HEK293 (cell line): Measurements from ENCODE around the gene CFHR3.

ENCODE experiments used
- CTCF ChIA-PET: fragments of 350-600 bp; formaldehyde crosslinking; extraction: SDS; loops from one replicate; lab custom pipeline; 2021; ENCODE audit warnings: antibody characterized with exemption; lab: Yijun Ruan, JAX
- POLR2A ChIA-PET: fragments of 300-600 bp; formaldehyde crosslinking; extraction: SDS; loops from one replicate; lab custom pipeline; 2020; ENCODE audit warnings: antibody characterized with exemption, inconsistent platforms; lab: Yijun Ruan, JAX
- H3K27ac ChIP-seq: fragments of 200-500 bp; sonication (Bioruptor generic); 2 replicates; pipeline ENCODE4 v1.5.1; 2014; ENCODE audit warnings: low read depth, low read length, control low read depth, inconsistent platforms; ENCODE audit errors: extremely low read depth
- H3K36me3 ChIP-seq, 2 experiments: fragments of 200-500 bp in 1 of 2; sonication (Bioruptor generic) in 1 of 2; 1 replicate in 1 of 2; 2 replicates in 1 of 2; pipeline ENCODE4 v1.5.1; 2014 to 2017; ENCODE audit warnings: inconsistent platforms in 2 of 2, low read length in 2 of 2; ENCODE audit not compliant: control insufficient read depth in 2 of 2, insufficient read depth in 1 of 2
- H3K4me1 ChIP-seq: fragments of 200-500 bp; sonication (Bioruptor generic); 2 replicates; pipeline ENCODE4 v1.5.1; 2014; ENCODE audit warnings: mild to moderate bottlenecking, low read length, inconsistent platforms; ENCODE audit not compliant: control insufficient read depth, insufficient read depth
- H3K4me3 ChIP-seq: 2 replicates; pipeline ENCODE4 v1.5.1; 2011; ENCODE audit warnings: low read depth, mild to moderate bottlenecking, control low read depth, low read length, moderate library complexity
- H3K9me3 ChIP-seq: fragments of 200-500 bp; sonication (Bioruptor generic); 2 replicates; pipeline ENCODE4 v1.5.1; 2014; ENCODE audit warnings: low read depth, low read length, inconsistent platforms; ENCODE audit not compliant: control insufficient read depth, insufficient read depth
- FEZF1 ChIP-seq: fragments of 450-650 bp; formaldehyde crosslinking; IDR thresholded peaks from 2 replicates; pipeline ENCODE4 v1.5.1; 2016; ENCODE audit warnings: missing biosample characterization, missing genetic modification characterization
- IKZF3 ChIP-seq: fragments of 450-650 bp; IDR thresholded peaks from 2 replicates; pipeline ENCODE4 v1.5.0; 2018; ENCODE audit warnings: missing biosample characterization, mild to moderate bottlenecking, missing genetic modification characterization, moderate library complexity
- RBAK ChIP-seq: fragments of 450-650 bp; formaldehyde crosslinking; IDR thresholded peaks from 2 replicates; pipeline ENCODE4 v1.5.1; 2016; ENCODE audit warnings: missing biosample characterization, missing genetic modification characterization
- ZBTB17 ChIP-seq: fragments of 450-650 bp; formaldehyde crosslinking; IDR thresholded peaks from 2 replicates; pipeline ENCODE4 v1.5.1; 2016; ENCODE audit warnings: missing biosample characterization, missing genetic modification characterization
- ZEB2 ChIP-seq: fragments of 450-650 bp; formaldehyde crosslinking; IDR thresholded peaks from 2 replicates; pipeline ENCODE4 v1.5.1; 2016; ENCODE audit warnings: missing biosample characterization, missing genetic modification characterization
- ZNF114 ChIP-seq: fragments of 450-650 bp; formaldehyde crosslinking; IDR thresholded peaks from 2 replicates; pipeline ENCODE4 v1.5.0; 2017; ENCODE audit warnings: missing biosample characterization, missing genetic modification characterization
- ZNF394 ChIP-seq: fragments of 450-650 bp; formaldehyde crosslinking; IDR thresholded peaks from 2 replicates; pipeline ENCODE4 v1.5.1; 2016; ENCODE audit warnings: missing biosample characterization, missing genetic modification characterization, mild to moderate bottlenecking, moderate library complexity, borderline replicate concordance
- ZNF501 ChIP-seq: fragments of 450-650 bp; formaldehyde crosslinking; IDR thresholded peaks from 2 replicates; pipeline ENCODE4 v1.5.1; 2016; ENCODE audit warnings: missing biosample characterization, missing genetic modification characterization
- ZNF571 ChIP-seq: fragments of 450-650 bp; formaldehyde crosslinking; IDR thresholded peaks from 2 replicates; pipeline ENCODE4 v1.5.0; 2017; ENCODE audit warnings: missing biosample characterization, missing genetic modification characterization
- ZNF626 ChIP-seq: fragments of 450-650 bp; sonication (Bioruptor Pico); formaldehyde crosslinking; IDR thresholded peaks from 2 replicates; pipeline ENCODE4 v1.5.1; 2018; ENCODE audit warnings: missing biosample characterization, missing genetic modification characterization, inconsistent platforms
- ZNF677 ChIP-seq: fragments of 450-650 bp; IDR thresholded peaks from 2 replicates; pipeline ENCODE4 v1.5.0; 2018; ENCODE audit warnings: missing biosample characterization, mild to moderate bottlenecking, missing genetic modification characterization, moderate library complexity
- ZNF701 ChIP-seq: fragments of 450-650 bp; formaldehyde crosslinking; IDR thresholded peaks from 2 replicates; pipeline ENCODE4 v1.5.1; 2016; ENCODE audit warnings: missing biosample characterization, missing genetic modification characterization
- ZNF747 ChIP-seq: fragments of 450-650 bp; formaldehyde crosslinking; IDR thresholded peaks from 2 replicates; pipeline ENCODE4 v1.5.1; 2016; ENCODE audit warnings: missing biosample characterization, missing genetic modification characterization
- TF ChIP-seq, protein P1 (sequence below): fragments of 450-650 bp; formaldehyde crosslinking; IDR thresholded peaks from 2 replicates; pipeline ENCODE4 v1.5.1; 2016; ENCODE audit warnings: missing biosample characterization, missing genetic modification characterization, borderline replicate concordance
- TF ChIP-seq, protein P2 (sequence below): fragments of 450-650 bp; formaldehyde crosslinking; IDR thresholded peaks from 2 replicates; pipeline ENCODE4 v1.5.1; 2016; ENCODE audit warnings: missing biosample characterization, missing genetic modification characterization, borderline replicate concordance
- TF ChIP-seq, protein P3 (sequence below): fragments of 450-650 bp; formaldehyde crosslinking; conservative IDR thresholded peaks from 2 replicates; pipeline ENCODE4 v1.5.1; 2016; ENCODE audit warnings: low read depth, missing biosample characterization, missing genetic modification characterization

Gene CFHR3

DNA sequence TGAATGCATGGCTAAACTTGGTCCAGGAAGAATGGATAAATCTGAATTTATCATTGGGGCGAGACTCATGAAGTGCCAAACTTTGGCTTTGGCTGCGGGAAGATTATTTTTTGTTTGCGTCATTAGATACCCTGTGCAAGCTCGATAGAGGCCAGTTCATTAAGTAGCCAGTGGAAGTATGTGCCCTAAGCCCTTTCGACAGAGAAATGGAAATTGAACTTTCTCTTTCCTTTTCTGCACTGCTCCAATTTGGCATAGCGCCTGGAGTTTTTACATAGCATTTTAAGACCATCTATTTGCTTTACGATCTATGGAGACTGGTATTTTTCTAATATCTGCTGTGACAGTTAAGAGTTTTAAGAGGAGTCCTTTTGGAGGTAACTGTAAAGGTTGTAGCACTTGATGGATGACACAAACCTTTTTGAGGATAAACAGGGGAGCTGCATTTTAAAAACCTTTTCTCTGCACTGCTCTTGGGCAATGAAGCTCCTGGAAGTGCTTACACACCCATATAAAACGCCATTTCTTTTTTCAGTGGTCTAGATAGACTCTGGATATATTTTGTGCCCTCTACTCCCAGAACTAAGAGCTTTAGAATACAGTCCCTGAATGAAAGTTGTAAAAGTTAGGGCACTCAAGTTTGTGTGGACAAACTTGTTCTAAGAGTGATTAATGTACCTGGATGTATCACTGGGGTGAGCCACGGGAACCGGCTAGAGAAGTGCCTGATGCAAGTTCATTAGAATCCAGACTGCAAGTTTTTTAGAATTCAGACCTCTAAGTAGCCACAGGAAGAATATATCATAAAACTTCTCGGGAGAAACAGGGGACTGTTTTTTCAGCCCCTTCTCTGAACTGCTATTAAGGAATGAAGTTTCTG, 41.3 kb upstream of the CFHR3 start:
- TF ChIP-seq ZNF701 (no peak), RBAK (tag by site-specific recombination) (no peak), ZNF114 (tag by site-specific recombination) (no peak), ZEB2 (no peak), IKZF3 (tag by site-specific recombination) (no peak), ZNF501 (tag by site-specific recombination) (no peak), ZNF571 (tag by site-specific recombination) (no peak), FEZF1 (tag by site-specific recombination) (no peak), ZNF394 (tag by site-specific recombination) (no peak), ZNF747 (tag by site-specific recombination) (no peak), ZNF626 (tag by site-specific recombination) (no peak), ZBTB17 (no peak), ZNF677 (tag by site-specific recombination) (no peak)
- TF ChIP-seq, protein P1, sequence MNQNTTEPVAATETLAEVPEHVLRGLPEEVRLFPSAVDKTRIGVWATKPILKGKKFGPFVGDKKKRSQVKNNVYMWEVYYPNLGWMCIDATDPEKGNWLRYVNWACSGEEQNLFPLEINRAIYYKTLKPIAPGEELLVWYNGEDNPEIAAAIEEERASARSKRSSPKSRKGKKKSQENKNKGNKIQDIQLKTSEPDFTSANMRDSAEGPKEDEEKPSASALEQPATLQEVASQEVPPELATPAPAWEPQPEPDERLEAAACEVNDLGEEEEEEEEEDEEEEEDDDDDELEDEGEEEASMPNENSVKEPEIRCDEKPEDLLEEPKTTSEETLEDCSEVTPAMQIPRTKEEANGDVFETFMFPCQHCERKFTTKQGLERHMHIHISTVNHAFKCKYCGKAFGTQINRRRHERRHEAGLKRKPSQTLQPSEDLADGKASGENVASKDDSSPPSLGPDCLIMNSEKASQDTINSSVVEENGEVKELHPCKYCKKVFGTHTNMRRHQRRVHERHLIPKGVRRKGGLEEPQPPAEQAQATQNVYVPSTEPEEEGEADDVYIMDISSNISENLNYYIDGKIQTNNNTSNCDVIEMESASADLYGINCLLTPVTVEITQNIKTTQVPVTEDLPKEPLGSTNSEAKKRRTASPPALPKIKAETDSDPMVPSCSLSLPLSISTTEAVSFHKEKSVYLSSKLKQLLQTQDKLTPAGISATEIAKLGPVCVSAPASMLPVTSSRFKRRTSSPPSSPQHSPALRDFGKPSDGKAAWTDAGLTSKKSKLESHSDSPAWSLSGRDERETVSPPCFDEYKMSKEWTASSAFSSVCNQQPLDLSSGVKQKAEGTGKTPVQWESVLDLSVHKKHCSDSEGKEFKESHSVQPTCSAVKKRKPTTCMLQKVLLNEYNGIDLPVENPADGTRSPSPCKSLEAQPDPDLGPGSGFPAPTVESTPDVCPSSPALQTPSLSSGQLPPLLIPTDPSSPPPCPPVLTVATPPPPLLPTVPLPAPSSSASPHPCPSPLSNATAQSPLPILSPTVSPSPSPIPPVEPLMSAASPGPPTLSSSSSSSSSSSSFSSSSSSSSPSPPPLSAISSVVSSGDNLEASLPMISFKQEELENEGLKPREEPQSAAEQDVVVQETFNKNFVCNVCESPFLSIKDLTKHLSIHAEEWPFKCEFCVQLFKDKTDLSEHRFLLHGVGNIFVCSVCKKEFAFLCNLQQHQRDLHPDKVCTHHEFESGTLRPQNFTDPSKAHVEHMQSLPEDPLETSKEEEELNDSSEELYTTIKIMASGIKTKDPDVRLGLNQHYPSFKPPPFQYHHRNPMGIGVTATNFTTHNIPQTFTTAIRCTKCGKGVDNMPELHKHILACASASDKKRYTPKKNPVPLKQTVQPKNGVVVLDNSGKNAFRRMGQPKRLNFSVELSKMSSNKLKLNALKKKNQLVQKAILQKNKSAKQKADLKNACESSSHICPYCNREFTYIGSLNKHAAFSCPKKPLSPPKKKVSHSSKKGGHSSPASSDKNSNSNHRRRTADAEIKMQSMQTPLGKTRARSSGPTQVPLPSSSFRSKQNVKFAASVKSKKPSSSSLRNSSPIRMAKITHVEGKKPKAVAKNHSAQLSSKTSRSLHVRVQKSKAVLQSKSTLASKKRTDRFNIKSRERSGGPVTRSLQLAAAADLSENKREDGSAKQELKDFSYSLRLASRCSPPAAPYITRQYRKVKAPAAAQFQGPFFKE (tag by site-specific recombination) = no peak
- TF ChIP-seq, protein P2, sequence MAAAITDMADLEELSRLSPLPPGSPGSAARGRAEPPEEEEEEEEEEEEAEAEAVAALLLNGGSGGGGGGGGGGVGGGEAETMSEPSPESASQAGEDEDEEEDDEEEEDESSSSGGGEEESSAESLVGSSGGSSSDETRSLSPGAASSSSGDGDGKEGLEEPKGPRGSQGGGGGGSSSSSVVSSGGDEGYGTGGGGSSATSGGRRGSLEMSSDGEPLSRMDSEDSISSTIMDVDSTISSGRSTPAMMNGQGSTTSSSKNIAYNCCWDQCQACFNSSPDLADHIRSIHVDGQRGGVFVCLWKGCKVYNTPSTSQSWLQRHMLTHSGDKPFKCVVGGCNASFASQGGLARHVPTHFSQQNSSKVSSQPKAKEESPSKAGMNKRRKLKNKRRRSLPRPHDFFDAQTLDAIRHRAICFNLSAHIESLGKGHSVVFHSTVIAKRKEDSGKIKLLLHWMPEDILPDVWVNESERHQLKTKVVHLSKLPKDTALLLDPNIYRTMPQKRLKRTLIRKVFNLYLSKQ (tag by site-specific recombination) = no peak
- TF ChIP-seq, protein P3, sequence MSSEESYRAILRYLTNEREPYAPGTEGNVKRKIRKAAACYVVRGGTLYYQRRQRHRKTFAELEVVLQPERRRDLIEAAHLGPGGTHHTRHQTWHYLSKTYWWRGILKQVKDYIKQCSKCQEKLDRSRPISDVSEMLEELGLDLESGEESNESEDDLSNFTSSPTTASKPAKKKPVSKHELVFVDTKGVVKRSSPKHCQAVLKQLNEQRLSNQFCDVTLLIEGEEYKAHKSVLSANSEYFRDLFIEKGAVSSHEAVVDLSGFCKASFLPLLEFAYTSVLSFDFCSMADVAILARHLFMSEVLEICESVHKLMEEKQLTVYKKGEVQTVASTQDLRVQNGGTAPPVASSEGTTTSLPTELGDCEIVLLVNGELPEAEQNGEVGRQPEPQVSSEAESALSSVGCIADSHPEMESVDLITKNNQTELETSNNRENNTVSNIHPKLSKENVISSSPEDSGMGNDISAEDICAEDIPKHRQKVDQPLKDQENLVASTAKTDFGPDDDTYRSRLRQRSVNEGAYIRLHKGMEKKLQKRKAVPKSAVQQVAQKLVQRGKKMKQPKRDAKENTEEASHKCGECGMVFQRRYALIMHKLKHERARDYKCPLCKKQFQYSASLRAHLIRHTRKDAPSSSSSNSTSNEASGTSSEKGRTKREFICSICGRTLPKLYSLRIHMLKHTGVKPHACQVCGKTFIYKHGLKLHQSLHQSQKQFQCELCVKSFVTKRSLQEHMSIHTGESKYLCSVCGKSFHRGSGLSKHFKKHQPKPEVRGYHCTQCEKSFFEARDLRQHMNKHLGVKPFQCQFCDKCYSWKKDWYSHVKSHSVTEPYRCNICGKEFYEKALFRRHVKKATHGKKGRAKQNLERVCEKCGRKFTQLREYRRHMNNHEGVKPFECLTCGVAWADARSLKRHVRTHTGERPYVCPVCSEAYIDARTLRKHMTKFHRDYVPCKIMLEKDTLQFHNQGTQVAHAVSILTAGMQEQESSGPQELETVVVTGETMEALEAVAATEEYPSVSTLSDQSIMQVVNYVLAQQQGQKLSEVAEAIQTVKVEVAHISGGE (tag by site-specific recombination) = no peak
- H3K4me3 ChIP-seq = no peak overlapping the region
- POLR2A ChIA-PET = no interaction called here
- CTCF ChIA-PET = interaction anchor here (0.7 to 1.1 kb wide), 3 partner anchors 9 to 412 kb away, joined by 3 to 4 read pairs (median 4); no protein-coding TSS in a partner anchor
- no peaks in the 10 kb centered on the region for H3K9me3 ChIP-seq
- H3K36me3 ChIP-seq = no peaks in the 10 kb centered on the region
- no peak overlapping the region for H3K27ac ChIP-seq
- H3K4me1 ChIP-seq = no peaks in the 10 kb centered on the region
